GM18520 (cell line): Measurements from ENCODE around the gene HRC.
"Not testable (repeated sequence)": the region's sequence is repeated elsewhere in the genome, so short reads cannot be mapped to it uniquely, and the experiment has no call there.

ENCODE experiments used
- ATAC-seq: cut with Tn5 transposase; IDR thresholded peaks from one replicate; pipeline ENCODE4 v1.9.1; 2021; ENCODE audit not compliant: unreplicated experiment

HRC gene, protein sequence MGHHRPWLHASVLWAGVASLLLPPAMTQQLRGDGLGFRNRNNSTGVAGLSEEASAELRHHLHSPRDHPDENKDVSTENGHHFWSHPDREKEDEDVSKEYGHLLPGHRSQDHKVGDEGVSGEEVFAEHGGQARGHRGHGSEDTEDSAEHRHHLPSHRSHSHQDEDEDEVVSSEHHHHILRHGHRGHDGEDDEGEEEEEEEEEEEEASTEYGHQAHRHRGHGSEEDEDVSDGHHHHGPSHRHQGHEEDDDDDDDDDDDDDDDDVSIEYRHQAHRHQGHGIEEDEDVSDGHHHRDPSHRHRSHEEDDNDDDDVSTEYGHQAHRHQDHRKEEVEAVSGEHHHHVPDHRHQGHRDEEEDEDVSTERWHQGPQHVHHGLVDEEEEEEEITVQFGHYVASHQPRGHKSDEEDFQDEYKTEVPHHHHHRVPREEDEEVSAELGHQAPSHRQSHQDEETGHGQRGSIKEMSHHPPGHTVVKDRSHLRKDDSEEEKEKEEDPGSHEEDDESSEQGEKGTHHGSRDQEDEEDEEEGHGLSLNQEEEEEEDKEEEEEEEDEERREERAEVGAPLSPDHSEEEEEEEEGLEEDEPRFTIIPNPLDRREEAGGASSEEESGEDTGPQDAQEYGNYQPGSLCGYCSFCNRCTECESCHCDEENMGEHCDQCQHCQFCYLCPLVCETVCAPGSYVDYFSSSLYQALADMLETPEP

GRCh38 chr19:49155005-49155819 lies at the start of gene HRC:
HRC (minus strand) TSS chr19:49155396; CDS start chr19:49155237, 159 bp downstream.
- ATAC-seq = no peak

DNA sequence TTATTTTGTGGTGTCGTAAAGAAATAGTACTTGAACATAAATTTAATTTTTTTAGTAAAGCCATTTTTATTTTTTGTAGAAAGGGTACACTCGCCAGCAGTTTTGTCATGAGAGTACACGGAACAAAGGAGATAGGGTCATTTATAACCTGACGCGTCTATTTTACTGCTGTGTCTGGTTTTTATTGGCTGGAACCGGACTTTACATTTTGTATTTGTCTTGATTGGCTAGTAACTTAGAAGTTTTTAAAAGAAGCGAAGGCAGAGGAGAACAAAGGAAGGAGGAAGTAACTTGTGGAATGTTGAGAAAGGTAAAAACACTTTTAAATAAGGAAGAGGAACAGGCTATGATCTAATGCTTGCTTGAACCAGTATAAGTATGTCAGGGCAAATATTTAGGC lies 45.8 kb upstream of the HRC start:
- no peak for ATAC-seq

GRCh38 chr19:49200238-49200862 lies 45.2 kb upstream of the HRC start:
- no peak for ATAC-seq

- ATAC-seq = no peak
These were observed 41.5 kb upstream of the HRC start for GRCh38 chr19:49196527-49197240.

DNA sequence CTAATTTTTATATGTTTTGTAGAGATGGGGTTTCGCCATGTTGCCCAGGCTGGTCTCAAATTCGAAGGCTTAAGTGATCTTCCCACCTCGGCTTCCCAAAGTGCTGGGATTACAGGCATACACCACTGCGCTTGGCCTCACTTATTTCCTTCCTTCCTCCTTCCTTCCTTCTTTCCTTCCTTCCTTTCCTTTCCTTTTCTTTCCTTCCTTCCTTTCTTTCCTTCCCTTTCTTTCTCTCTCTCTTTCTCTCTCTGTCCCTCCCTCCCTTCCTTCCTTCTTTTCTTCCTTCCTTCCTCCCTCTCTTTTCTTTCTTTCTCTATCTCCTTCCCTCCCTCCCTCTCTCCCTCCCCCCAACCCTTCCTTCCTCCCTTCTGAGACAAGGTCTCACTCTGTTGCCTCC lies 39.2 kb upstream of the HRC start:
- ATAC-seq = no peak

DNA sequence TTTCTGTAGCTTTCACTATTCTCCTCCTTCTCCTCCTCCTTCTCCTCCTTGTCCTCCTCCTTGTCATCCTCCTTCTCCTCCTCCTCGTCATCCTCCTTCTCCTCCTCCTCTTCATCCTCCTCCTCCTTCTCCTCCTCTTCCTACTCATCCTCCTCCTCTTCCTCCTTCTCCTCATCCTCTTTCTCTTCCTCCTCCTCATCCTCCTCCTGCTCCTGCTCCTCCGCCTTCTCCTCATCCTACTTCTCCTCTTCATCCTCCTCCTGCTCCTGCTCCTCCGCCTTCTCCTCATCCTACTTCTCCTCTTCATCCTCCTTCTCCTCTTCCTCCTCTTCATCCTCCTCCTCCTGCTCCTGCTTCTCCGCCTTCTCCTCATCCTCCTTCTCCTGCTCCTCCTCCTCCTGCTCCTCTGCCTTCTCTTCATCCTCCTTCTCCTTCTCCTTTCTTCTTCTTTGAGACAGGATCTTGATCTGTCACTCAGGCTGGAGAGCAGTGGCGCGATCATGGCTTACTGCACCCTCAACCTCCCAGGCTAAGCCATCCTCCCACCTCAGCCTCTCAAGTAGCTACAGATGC lies 38.7 kb upstream of the HRC start:
- no peak for ATAC-seq

GRCh38 chr19:49190781-49191180 lies 35.6 kb upstream of the HRC start:
- ATAC-seq = no peak

DNA sequence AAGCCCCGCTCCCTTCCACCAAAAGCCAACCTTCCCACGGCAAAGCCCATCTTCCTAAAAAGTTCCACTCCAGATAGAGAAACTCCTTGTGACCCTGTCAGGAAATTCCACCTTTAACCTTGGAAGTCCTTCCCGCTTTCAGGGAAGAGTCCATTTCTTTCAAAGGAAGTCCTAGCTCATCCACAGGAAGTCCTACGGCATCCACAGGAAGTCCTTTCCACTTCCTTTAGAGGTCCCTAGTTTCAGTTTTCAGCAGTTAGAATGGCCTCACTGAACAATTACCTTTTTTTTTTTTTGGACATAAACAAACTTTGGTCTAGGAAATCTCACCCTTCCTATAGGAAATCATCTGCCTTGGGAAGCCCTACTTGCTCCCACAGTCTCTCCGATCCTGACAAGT lies 34.1 kb upstream of the HRC start:
- ATAC-seq = no peak

DNA sequence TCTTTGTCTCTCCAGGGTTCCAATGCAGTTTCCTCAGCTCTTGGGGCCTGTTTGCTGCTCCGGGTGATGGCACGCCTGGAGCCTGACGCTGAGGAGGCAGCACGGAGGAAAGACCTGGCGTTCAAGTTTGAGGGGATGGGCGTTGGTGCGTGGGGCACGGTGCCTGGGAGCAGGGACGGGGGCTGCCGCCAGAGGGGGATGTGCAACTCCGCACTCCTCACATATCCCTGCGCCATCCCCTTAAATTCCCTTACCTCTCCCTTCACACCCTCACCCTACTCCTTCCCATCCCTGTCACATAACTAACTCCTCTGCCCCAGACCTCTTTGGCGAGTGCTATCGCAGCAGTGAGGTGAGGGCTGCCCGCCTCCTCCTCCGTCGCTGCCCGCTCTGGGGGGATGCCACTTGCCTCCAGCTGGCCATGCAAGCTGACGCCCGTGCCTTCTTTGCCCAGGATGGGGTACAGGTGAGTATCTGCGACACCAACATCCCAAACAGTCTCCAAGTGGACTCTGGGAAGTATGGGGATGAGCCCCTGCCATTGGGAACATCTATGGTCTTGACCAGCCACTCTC lies 33.5 kb upstream of the HRC start:
- no peak for ATAC-seq

- ATAC-seq = no peak
These were observed 30.9 kb upstream of the HRC start for GRCh38 chr19:49186108-49186507.

GRCh38 chr19:49182848-49183375 lies 27.7 kb upstream of the HRC start:
- ATAC-seq = no peak

- ATAC-seq = not testable (repeated sequence)
These were observed 27.0 kb upstream of the HRC start for GRCh38 chr19:49182010-49182847.

DNA sequence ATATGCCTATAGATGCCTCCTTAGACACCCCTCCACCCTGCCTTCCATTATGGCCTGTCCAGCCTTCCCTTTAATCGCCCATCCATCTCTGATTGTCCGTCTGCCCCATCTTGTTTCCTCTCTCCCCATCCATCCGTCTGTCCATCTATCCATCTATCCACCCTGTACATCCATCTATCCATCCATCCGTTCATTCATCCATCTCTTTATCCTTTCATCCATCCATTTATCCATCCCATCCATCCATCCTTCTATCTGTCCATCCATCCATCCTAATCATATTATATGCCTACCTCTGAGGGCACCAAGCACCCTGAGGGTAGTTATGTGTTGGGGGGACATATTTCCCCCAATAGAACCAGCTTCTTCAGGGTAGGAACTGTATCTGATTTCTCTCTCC lies 25.5 kb upstream of the HRC start:
- ATAC-seq = no peak

DNA sequence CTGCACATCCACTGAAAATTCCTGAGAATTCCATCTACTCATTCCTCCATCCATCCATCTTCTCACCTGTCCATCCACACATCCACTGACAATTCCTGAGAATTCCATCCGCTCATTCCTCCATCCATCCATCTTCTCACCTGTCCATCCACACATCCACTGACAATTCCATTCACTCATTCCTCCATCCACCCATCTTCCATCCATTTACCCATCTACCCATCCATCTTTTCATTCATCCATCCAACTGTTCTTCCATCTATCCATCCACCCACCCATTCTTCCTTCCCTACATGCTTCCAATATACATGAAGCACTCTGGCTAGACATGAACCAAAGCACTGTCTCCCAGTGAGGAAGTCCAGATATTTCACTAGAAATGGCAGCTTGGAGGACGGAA lies 18.0 kb upstream of the HRC start:
- no peak for ATAC-seq

GRCh38 chr19:49168421-49168820 lies 13.2 kb upstream of the HRC start:
- ATAC-seq = no peak

DNA sequence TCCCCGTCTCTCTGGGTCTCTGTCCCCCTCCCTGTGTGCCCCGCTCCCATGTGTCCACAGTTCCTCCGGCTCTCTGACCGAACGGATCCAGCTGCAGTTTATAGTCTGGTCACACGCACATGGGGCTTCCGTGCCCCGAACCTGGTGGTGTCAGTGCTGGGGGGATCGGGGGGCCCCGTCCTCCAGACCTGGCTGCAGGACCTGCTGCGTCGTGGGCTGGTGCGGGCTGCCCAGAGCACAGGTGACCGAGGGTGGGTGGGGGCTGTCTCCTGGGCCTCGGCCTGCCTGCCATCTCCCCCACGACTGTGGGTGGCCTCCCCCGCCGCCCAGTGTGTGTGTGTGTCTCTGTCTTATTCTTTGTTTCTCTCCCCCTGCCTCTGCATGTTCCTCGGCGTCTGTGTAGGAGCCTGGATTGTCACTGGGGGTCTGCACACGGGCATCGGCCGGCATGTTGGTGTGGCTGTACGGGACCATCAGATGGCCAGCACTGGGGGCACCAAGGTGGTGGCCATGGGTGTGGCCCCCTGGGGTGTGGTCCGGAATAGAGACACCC lies 12.7 kb upstream of the HRC start:
- no peak for ATAC-seq

DNA sequence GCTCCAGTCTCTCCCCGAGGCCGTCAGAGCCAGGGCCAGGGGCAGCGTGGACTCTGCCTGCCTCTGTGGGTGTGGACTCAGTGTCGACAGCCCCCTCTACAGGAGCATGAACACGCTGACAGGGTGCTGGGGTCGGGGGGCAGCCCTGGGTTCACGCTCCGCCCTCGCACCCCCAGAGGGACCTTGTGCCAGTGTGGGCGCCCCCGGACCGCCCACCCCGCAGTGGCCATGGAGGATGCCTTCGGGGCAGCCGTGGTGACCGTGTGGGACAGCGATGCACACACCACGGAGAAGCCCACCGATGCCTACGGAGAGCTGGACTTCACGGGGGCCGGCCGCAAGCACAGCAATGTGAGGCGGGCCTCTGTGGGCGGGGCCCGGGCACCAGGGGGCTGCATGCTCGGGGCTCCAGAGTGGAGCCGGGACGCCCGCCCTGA lies 10.7 kb upstream of the HRC start:
- no peak for ATAC-seq

DNA sequence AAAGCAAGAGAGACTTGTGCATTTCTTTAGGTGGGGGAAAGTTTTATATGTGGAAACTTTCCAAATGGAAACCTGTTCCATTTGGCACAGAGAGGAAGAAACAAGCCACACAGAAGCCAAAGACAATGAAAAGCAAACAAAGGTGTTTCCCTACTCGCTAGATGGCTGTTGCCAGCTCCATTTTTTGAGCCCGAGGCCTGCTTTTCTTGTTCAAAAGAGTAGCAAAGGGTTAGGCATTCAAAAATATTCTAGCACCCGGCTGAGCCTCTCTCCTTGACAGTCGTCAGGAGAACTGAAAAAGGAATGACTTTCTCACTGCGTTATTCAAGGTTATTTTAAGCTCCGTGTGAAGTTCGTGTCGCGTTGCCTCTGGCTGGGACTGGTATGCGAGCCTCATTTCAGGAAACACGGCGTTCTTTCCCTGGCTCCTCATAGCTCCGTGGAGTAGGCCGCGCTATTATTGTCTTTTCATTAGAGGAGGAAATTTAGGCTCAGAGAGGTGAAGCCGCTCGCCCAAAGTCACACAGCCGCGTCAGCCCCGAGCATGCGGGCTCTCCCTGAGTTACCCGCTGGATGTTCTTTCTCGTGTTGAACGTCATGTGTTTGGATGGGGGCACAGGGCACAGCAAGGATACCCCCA lies 10.0 kb upstream of the HRC start:
- ATAC-seq = no peak
